Loucy (cell line): ENCODE measurements around the gene POLR3E.

ENCODE experiments used
- H2AFZ ChIP-seq: fragments of 200-600 bp; sonication (generic); 2 replicates; pipeline ENCODE4 v1.6.0; 2016; ENCODE audit warnings: antibody characterized with exemption, mild to moderate bottlenecking, low read length, moderate library complexity
- H3F3A ChIP-seq: fragments of 200-600 bp; 2 replicates; pipeline ENCODE4 v1.6.0; 2016; ENCODE audit warnings: antibody characterized with exemption, low read depth, mild to moderate bottlenecking
- H3K27me3 ChIP-seq: fragments of 200-600 bp; sonication (generic); 2 replicates; pipeline ENCODE4 v1.6.1; 2014; ENCODE audit warnings: low read length, mild to moderate bottlenecking; ENCODE audit not compliant: insufficient read depth, poor library complexity, severe bottlenecking
- H3K36me3 ChIP-seq: fragments of 200-600 bp; sonication (generic); 2 replicates; pipeline ENCODE4 v1.6.1; 2016; ENCODE audit warnings: low read length; ENCODE audit not compliant: insufficient read depth
- H3K4me1 ChIP-seq: fragments of 200-600 bp; sonication (generic); 2 replicates; pipeline ENCODE4 v1.5.1; 2014; ENCODE audit warnings: low read length, mild to moderate bottlenecking; ENCODE audit not compliant: insufficient read depth, poor library complexity, severe bottlenecking
- H3K4me2 ChIP-seq: fragments of 200-600 bp; sonication (generic); 2 replicates; pipeline ENCODE4 v1.6.0; 2014; ENCODE audit warnings: antibody characterized with exemption, low read length, low read depth, mild to moderate bottlenecking; ENCODE audit not compliant: poor library complexity, severe bottlenecking
- H3K4me3 ChIP-seq: fragments of 200-600 bp; sonication (generic); 2 replicates; pipeline ENCODE4 v1.5.1; 2014; ENCODE audit warnings: low read length, mild to moderate bottlenecking, mixed read lengths; ENCODE audit not compliant: poor library complexity, severe bottlenecking
- H3K79me2 ChIP-seq: fragments of 200-600 bp; sonication (generic); 2 replicates; pipeline ENCODE4 v1.6.1; 2014; ENCODE audit warnings: low read length; ENCODE audit not compliant: insufficient read depth
- H3K9ac ChIP-seq: fragments of 200-600 bp; sonication (generic); 2 replicates; pipeline ENCODE4 v1.6.0; 2014; ENCODE audit warnings: mild to moderate bottlenecking, low read depth, low read length, moderate library complexity; ENCODE audit not compliant: poor library complexity, severe bottlenecking
- H3K9me2 ChIP-seq: fragments of 200-600 bp; sonication (generic); replicated peaks from 2 replicates; pipeline ENCODE4 v1.6.1; 2016; ENCODE audit warnings: low read depth, low read length, mixed read lengths
- H3K9me3 ChIP-seq: fragments of 200-600 bp; sonication (generic); 2 replicates; pipeline ENCODE4 v1.6.1; 2014; ENCODE audit warnings: mild to moderate bottlenecking, antibody characterized with exemption, low read length, low read depth; ENCODE audit not compliant: insufficient read depth
- H4K20me1 ChIP-seq: fragments of 200-600 bp; sonication (generic); 2 replicates; pipeline ENCODE4 v1.6.0; 2014; ENCODE audit warnings: antibody characterized with exemption, low read length, mild to moderate bottlenecking; ENCODE audit not compliant: insufficient read depth, poor library complexity, severe bottlenecking
- EZH2phosphoT487 ChIP-seq: fragments of 200-600 bp; IDR thresholded peaks from 2 replicates; pipeline ENCODE4 v1.6.1; 2018; ENCODE audit warnings: antibody characterized with exemption, mild to moderate bottlenecking, moderate library complexity, borderline replicate concordance
- TF ChIP-seq, protein P1 (sequence below): fragments of 200-600 bp; sonication (generic); conservative IDR thresholded peaks from 2 replicates; pipeline ENCODE4 v1.5.1; 2014; ENCODE audit warnings: mild to moderate bottlenecking, antibody characterized with exemption, low read length

The POLR3E gene

DNA sequence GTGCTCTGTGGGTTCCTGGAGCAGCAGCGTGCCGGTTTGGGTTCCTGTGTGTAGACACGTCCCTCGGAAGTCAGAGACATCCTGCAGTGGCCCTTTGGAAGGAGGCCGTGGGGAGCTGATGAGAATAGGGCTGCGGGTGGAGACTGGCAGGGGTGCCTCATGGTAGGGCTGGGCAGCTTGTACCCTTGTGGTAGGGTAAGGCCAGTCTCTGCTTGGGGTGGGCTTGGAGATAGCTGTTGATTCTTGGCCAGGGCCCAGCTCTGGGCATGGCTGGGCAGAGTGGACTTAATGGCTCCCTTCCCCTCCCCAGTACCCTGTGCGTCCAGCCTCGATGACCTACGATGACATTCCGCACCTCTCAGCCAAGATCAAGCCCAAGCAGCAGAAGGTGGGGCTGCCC, 10.6 kb downstream of the POLR3E start:
- Histone ChIP-seq H3F3A (no peaks in the 10 kb centered on the region), H3K4me2 (no peak overlapping the region), H3K9me2 (no peaks in the 10 kb centered on the region), H3K36me3 (peaks cover 65% of the 10 kb centered on the region; the same call in 1 of the 2 replicates), H3K4me1 (no peaks in the 10 kb centered on the region), H3K79me2 (peaks cover 2% of the 10 kb centered on the region; the same call in 1 of the 2 replicates), H3K9ac (no peak overlapping the region), H3K4me3 (no peak overlapping the region), H3K27me3 (no peaks in the 10 kb centered on the region), H4K20me1 (no peaks in the 10 kb centered on the region), H2AFZ (no peak overlapping the region), H3K9me3 (no peaks in the 10 kb centered on the region)
- no peak for TF ChIP-seq EZH2phosphoT487
- TF ChIP-seq, protein P1, sequence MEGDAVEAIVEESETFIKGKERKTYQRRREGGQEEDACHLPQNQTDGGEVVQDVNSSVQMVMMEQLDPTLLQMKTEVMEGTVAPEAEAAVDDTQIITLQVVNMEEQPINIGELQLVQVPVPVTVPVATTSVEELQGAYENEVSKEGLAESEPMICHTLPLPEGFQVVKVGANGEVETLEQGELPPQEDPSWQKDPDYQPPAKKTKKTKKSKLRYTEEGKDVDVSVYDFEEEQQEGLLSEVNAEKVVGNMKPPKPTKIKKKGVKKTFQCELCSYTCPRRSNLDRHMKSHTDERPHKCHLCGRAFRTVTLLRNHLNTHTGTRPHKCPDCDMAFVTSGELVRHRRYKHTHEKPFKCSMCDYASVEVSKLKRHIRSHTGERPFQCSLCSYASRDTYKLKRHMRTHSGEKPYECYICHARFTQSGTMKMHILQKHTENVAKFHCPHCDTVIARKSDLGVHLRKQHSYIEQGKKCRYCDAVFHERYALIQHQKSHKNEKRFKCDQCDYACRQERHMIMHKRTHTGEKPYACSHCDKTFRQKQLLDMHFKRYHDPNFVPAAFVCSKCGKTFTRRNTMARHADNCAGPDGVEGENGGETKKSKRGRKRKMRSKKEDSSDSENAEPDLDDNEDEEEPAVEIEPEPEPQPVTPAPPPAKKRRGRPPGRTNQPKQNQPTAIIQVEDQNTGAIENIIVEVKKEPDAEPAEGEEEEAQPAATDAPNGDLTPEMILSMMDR, result no peak

DNA sequence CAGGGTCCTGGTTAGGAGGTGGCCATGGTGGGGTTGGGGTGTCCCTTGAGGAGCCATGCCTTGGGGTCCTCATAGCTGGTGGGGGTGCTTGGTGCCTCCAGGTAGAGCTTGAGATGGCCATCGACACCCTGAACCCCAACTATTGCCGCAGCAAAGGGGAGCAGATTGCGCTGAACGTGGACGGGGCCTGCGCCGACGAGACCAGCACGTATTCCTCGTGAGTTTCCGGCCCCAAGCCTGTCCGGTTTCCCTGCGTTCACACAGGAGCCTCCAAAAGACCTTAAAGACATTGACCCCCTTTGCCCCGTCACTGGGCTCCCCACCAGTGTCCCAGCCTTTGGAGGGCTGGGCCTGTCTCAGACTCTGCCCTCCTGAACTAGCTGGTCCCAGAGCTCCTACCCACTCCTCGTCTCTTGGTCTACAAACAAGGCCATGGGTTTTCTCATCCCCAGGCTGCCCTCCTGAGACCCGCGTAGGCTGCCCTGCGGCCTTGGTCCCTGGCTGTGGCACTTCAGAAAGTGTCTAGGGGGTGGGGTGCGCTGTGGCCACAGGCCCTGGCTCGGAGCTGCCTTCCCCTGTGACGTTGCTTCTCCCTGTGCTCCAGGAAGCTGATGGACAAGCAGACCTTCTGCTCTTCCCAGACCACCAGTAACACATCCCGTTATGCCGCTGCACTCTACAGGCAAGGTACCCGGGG, 11.8 kb downstream of the POLR3E start:
- no peaks in the 10 kb centered on the region for H3K4me1 ChIP-seq
- no peak overlapping the region for H2AFZ ChIP-seq
- no peak overlapping the region for H3K4me2 ChIP-seq
- no peak for TF ChIP-seq EZH2phosphoT487
- TF ChIP-seq, protein P1, result no peak
- no peaks in the 10 kb centered on the region for H4K20me1 ChIP-seq
- no peaks in the 10 kb centered on the region for H3K9me2 ChIP-seq
- no peaks in the 10 kb centered on the region; the same call in 1 of the 2 replicates for H3K79me2 ChIP-seq
- H3K9ac ChIP-seq, result no peak overlapping the region
- peaks cover 67% of the 10 kb centered on the region; the same call in 1 of the 2 replicates for H3K36me3 ChIP-seq
- no peaks in the 10 kb centered on the region for H3K9me3 ChIP-seq
- H3K27me3 ChIP-seq, result no peaks in the 10 kb centered on the region
- no peak overlapping the region for H3K4me3 ChIP-seq
- no peaks in the 10 kb centered on the region for H3F3A ChIP-seq

DNA sequence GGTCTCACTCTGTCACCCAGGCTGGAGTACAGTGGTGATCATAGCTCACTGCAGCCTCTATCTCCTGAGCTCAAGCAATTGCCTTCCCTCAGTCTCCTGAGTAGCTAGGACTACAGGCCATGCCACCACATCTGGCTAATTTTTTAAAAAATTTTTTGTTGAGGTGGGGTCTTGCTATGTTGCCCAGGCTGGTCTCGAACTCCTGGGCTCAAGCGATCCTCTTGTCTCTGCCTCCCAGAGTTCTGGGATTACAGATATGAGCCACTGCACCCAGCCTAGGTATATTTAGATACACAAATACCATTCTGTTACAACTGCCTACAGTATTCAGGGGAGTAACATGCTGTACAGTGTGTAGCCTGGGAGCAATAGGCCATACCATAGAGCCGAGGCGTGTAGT, 14.3 kb downstream of the POLR3E start:
- Histone ChIP-seq H4K20me1 (no peaks in the 10 kb centered on the region), H3K4me1 (no peaks in the 10 kb centered on the region), H3K36me3 (peaks cover 69% of the 10 kb centered on the region; the same call in 1 of the 2 replicates), H3K9me2 (no peaks in the 10 kb centered on the region), H2AFZ (no peak overlapping the region), H3K79me2 (no peaks in the 10 kb centered on the region), H3K9me3 (no peaks in the 10 kb centered on the region), H3K4me3 (no peak overlapping the region), H3K27me3 (no peaks in the 10 kb centered on the region), H3K4me2 (no peak overlapping the region), H3F3A (no peaks in the 10 kb centered on the region), H3K9ac (no peak overlapping the region)
- TF ChIP-seq, protein P1, result no peak
- no peak for TF ChIP-seq EZH2phosphoT487
